Measurements from ENCODE around the gene LDLRAD2. TPM values are rescaled to one million over a fixed set of nuclear protein-coding genes. Genes with fewer than 3 reads are reported as not detected.
"Not testable (repeated sequence)": the region's sequence is repeated elsewhere in the genome, so short reads cannot be mapped to it uniquely, and the experiment has no call there.

The LDLRAD2 gene
- polyA plus RNA-seq, 2 of the 4 experiments (the other 2 are of a cell fraction): 0.08 TPM; not detected in 1

- ATAC-seq: peak; percentile 91 to 93
- peak; percentile 66 to 97 for DNase-seq (ENCODE audit: low read depth in 1 of 2, low spot score in 1 of 2)
- FAIRE-seq: no peak
- peak overlapping the region; percentile 93 for H3K4me2 ChIP-seq
- ChIA-PET CTCF (no interaction called here), POLR2A (interaction anchor here (0.5 to 0.6 kb wide), 2 partner anchors 211 to 1994 kb away, joined by 3 read pairs; partner anchors contain the start of gene PITHD1)
- WGBS (ENCODE audit: missing lambda C conversion rate): 42% methylated on average over 32 of the region's 32 CpGs
- peaks cover 9% of the 10 kb centered on the region; the same call in 1 of the 3 replicates for H3K4me1 ChIP-seq
- TF ChIP-seq CHD4 (IDR thresholded peaks at IDR 0.05; ENCODE audit: borderline replicate concordance): peak; percentile 82; the same call in 1 of the 2 replicates
- TF ChIP-seq RAD21 (conservative IDR thresholded peaks at IDR 0.05 in 1 of 2, IDR thresholded peaks at IDR 0.05 in 1 of 2): no peak
- peak; percentile 4; the same call in 1 of the 2 replicates for TF ChIP-seq POLR2A (IDR thresholded peaks at IDR 0.05; ENCODE audit: low read length)
- TF ChIP-seq HEYL (CRISPR knock-in tag; IDR thresholded peaks at IDR 0.05): no peak
- peak overlapping the region; percentile 97 for H3K4me3 ChIP-seq
- no peaks in the 10 kb centered on the region for H3K9me3 ChIP-seq
- H3K27ac ChIP-seq: peak overlapping the region; percentile 99 to 100
Measured at GRCh38 chr1:21783679-21784603, 28.1 kb upstream of the LDLRAD2 start.

- H3K4me2 ChIP-seq; H3K27ac ChIP-seq; FAIRE-seq; H3K4me1 ChIP-seq; POLR2A ChIA-PET; ATAC-seq; H3K9me3 ChIP-seq; DNase-seq (ENCODE audit: low read depth in 1 of 2, low spot score in 1 of 2); H3K4me3 ChIP-seq: not testable (repeated sequence)
- WGBS (ENCODE audit: missing lambda C conversion rate): 90% methylated on average over 9 of the region's 9 CpGs
- CTCF ChIA-PET: interaction anchor here (0.8 to 1.6 kb wide), 2 partner anchors 126 to 178 kb away, joined by 4 to 7 read pairs; no protein-coding TSS in a partner anchor
Measured at GRCh38 chr1:21785764-21786163, 26.3 kb upstream of the LDLRAD2 start.

- no peak overlapping the region for H3K4me3 ChIP-seq
- FAIRE-seq (no peak), ATAC-seq (no peak), DNase-seq (ENCODE audit: low read depth in 1 of 2, low spot score in 1 of 2) (no peak)
- no peak overlapping the region; a peak in 1 of 6 replicates for H3K27ac ChIP-seq
- no peak for TF ChIP-seq FOXS1 (CRISPR knock-in tag; IDR thresholded peaks at IDR 0.05)
- CTCF ChIA-PET: interaction anchor here (1.6 kb wide), 1 partner anchor 177 kb away, joined by 4 read pairs; no protein-coding TSS in a partner anchor
- WGBS (ENCODE audit: missing lambda C conversion rate): 83% methylated on average over 2 of the region's 2 CpGs
- POLR2A ChIA-PET: no interaction called here
- peaks cover 3% of the 10 kb centered on the region; the same call in 1 of the 3 replicates for H3K4me1 ChIP-seq
- no peaks in the 10 kb centered on the region for H3K9me3 ChIP-seq
- H3K4me2 ChIP-seq: no peak overlapping the region
Measured at GRCh38 chr1:21786640-21787039, 25.4 kb upstream of the LDLRAD2 start.

- POLR2A ChIA-PET: no interaction called here
- DNase-seq (ENCODE audit: low read depth in 1 of 2, low spot score in 1 of 2): no peak
- no peaks in the 10 kb centered on the region; the same call in 2 of the 3 replicates for H3K9me3 ChIP-seq
- WGBS (ENCODE audit: missing lambda C conversion rate): 20% methylated on average over 2 of the region's 2 CpGs
- TF ChIP-seq RNF2 (IDR thresholded peaks at IDR 0.05; ENCODE audit: borderline replicate concordance, low read depth): no peak
- no peak for TF ChIP-seq EHF (CRISPR knock-in tag; IDR thresholded peaks at IDR 0.05)
- no peak for TF ChIP-seq HDAC2 (IDR thresholded peaks at IDR 0.05)
- no peak for TF ChIP-seq TP53 (CRISPR knock-in tag; IDR thresholded peaks at IDR 0.05)
- TF ChIP-seq POLR2A (IDR thresholded peaks at IDR 0.05; ENCODE audit: low read length): no peak
- TF ChIP-seq HES2 (IDR thresholded peaks at IDR 0.05): no peak
- TF ChIP-seq CHD2 (IDR thresholded peaks at IDR 0.05; ENCODE audit: low read length, partially characterized antibody): no peak
- TF ChIP-seq MAX (IDR thresholded peaks at IDR 0.05): no peak
- TF ChIP-seq EP300 (IDR thresholded peaks at IDR 0.05): no peak
- no peak for TF ChIP-seq TFCP2L1 (CRISPR knock-in tag; IDR thresholded peaks at IDR 0.05)
- no peak for TF ChIP-seq ATOH8 (CRISPR knock-in tag; IDR thresholded peaks at IDR 0.05; ENCODE audit: low read depth)
- TF ChIP-seq SMC3 (IDR thresholded peaks at IDR 0.05): no peak
- no peak for TF ChIP-seq CBX8 (IDR thresholded peaks at IDR 0.05)
- no peak for TF ChIP-seq HOXA7 (CRISPR knock-in tag; IDR thresholded peaks at IDR 0.05)
- no peak for TF ChIP-seq CBX2 (IDR thresholded peaks at IDR 0.05; ENCODE audit: borderline replicate concordance, low read depth)
- TF ChIP-seq NPAS2 (CRISPR knock-in tag; IDR thresholded peaks at IDR 0.05; ENCODE audit: borderline replicate concordance): no peak
- TF ChIP-seq JUNB (IDR thresholded peaks at IDR 0.05): no peak
- TF ChIP-seq RCOR1 (IDR thresholded peaks at IDR 0.05; ENCODE audit: low read depth, low read length): no peak
- TF ChIP-seq ZNF302 (CRISPR knock-in tag; IDR thresholded peaks at IDR 0.05): no peak
- no peaks in the 10 kb centered on the region for H3K4me1 ChIP-seq
- H3K4me2 ChIP-seq: no peak overlapping the region
- H3K27ac ChIP-seq: no peak overlapping the region
- no peak overlapping the region for H3K4me3 ChIP-seq
- FAIRE-seq: no peak
- CTCF ChIA-PET: no interaction called here
- ATAC-seq: no peak
Measured at GRCh38 chr1:21793104-21793503, 19.0 kb upstream of the LDLRAD2 start.

All from A549 (cell line).